H1 (cell line): ENCODE data around the gene NDC80. TPM values are rescaled to one million over a fixed set of nuclear protein-coding genes. Genes with fewer than 3 reads are reported as not detected.
"Not testable (repeated sequence)": the region's sequence is repeated elsewhere in the genome, so short reads cannot be mapped to it uniquely, and the experiment has no call there.

Experiments
- CTCF ChIA-PET: fragments of 300-600 bp; sonication (Branson Sonifier 250); formaldehyde crosslinking; loops from one replicate; lab custom pipeline; 2021; ENCODE audit not compliant: partially characterized antibody; lab: Charles Lee
- POLR2A ChIA-PET: fragments of 300-600 bp; sonication (Branson Sonifier 250); formaldehyde crosslinking; loops from one replicate; lab custom pipeline; 2021; ENCODE audit warnings: inconsistent platforms; ENCODE audit not compliant: partially characterized antibody; lab: Charles Lee
- DNase-seq, 2 experiments: peaks; one replicate each; pipeline versions ENCODE4 v3.0.0 to v3.0.0-alpha.2; 2010 to 2022; ENCODE audit warnings: low spot score in 2 of 2, low read depth in 1 of 2, mixed read lengths in 1 of 2
- FAIRE-seq: peaks from 2 replicates; lab custom pipeline; 2011; peaks lifted over from hg19 to GRCh38; lab: Jason Lieb, UNC
- H2AFZ ChIP-seq: 2 replicates; pipeline ENCODE4 v1.8.1; 2012; ENCODE audit warnings: low read length, inconsistent platforms
- H2AK5ac ChIP-seq: 2 replicates; pipeline ENCODE4 v1.6.1; 2013; ENCODE audit warnings: low read depth, low read length
- H2BK120ac ChIP-seq: replicated peaks from 2 replicates; pipeline ENCODE3; 2013; ENCODE audit warnings: low read depth, low read length, inconsistent platforms
- H2BK12ac ChIP-seq: 2 replicates; pipeline ENCODE4 v1.6.1; 2013; ENCODE audit warnings: low read depth, low read length
- H2BK15ac ChIP-seq: 2 replicates; pipeline ENCODE4 v1.6.1; 2013; ENCODE audit warnings: low read length
- H2BK20ac ChIP-seq: 2 replicates; pipeline ENCODE4 v1.6.1; 2013; ENCODE audit warnings: low read length
- H2BK5ac ChIP-seq: 2 replicates; pipeline ENCODE4 v1.6.1; 2013; ENCODE audit warnings: low read depth, low read length
- H3K14ac ChIP-seq: 2 replicates; pipeline ENCODE4 v1.6.1; 2013; ENCODE audit warnings: inconsistent platforms; ENCODE audit not compliant: insufficient read length
- H3K18ac ChIP-seq: 2 replicates; pipeline ENCODE4 v1.6.1; 2013; ENCODE audit warnings: low read length; ENCODE audit errors: extremely low read depth
- H3K23ac ChIP-seq: 2 replicates; pipeline ENCODE4 v1.6.1; 2013; ENCODE audit warnings: inconsistent platforms; ENCODE audit not compliant: insufficient read length
- H3K23me2 ChIP-seq: 2 replicates; pipeline ENCODE4 v1.6.1; 2013; ENCODE audit warnings: low read depth, low read length
- H3K27ac ChIP-seq: 2 replicates; pipeline ENCODE4 v1.6.1; 2011; ENCODE audit warnings: low read depth, low read length, inconsistent platforms
- H3K27me3 ChIP-seq, 4 experiments: replicated peaks in 1 of 4; 1 replicate in 1 of 4; 2 replicates in 3 of 4; pipeline versions ENCODE4 v1.6.1 to v1.8.1; 2011 to 2013; ENCODE audit warnings: low read length in 3 of 4, mild to moderate bottlenecking in 3 of 4, inconsistent platforms in 2 of 4, mixed read lengths in 2 of 4, moderate library complexity in 1 of 4; ENCODE audit not compliant: control insufficient read depth in 3 of 4, insufficient read depth in 3 of 4; ENCODE audit errors: extremely low read depth in 1 of 4
- H3K36me3 ChIP-seq, 4 experiments: 2 replicates each; pipeline versions ENCODE4 v1.6.1 to v1.8.1; 2011 to 2013; ENCODE audit warnings: mild to moderate bottlenecking in 4 of 4, low read length in 3 of 4, moderate library complexity in 2 of 4, control low read depth in 1 of 4, inconsistent platforms in 1 of 4; ENCODE audit not compliant: insufficient read depth in 4 of 4, control insufficient read depth in 2 of 4
- H3K4ac ChIP-seq: replicated peaks from 2 replicates; pipeline ENCODE3; 2013; ENCODE audit warnings: low read length, low read depth, mixed read lengths, inconsistent platforms; ENCODE audit not compliant: insufficient read length
- H3K4me1 ChIP-seq, 4 experiments: replicated peaks in 1 of 4; 1 replicate in 1 of 4; 2 replicates in 3 of 4; pipeline versions ENCODE4 v1.6.1 to v1.8.1; 2011 to 2013; ENCODE audit warnings: low read length in 3 of 4, inconsistent platforms in 2 of 4, mixed read lengths in 1 of 4; ENCODE audit not compliant: insufficient read depth in 4 of 4, control insufficient read depth in 3 of 4
- H3K4me2 ChIP-seq, 2 experiments: 2 replicates each; pipeline versions ENCODE4 v1.6.1 to v1.8.1; 2011 to 2013; ENCODE audit warnings: low read depth in 2 of 2, low read length in 2 of 2, control low read depth in 1 of 2, inconsistent platforms in 1 of 2, mild to moderate bottlenecking in 1 of 2; ENCODE audit not compliant: insufficient read depth in 1 of 2
- H3K4me3 ChIP-seq, 4 experiments: fragments of 200-600, 300-600 bp in 1 of 4; sonication (generic), shearing (Covaris generic), sonication (Bioruptor Twin) in 1 of 4; 2 replicates each; pipeline versions ENCODE4 v1.5.1 to v1.8.1; 2011 to 2016; ENCODE audit warnings: low read length in 4 of 4, low read depth in 3 of 4, control low read depth in 2 of 4, inconsistent platforms in 2 of 4, mild to moderate bottlenecking in 2 of 4, mixed read lengths in 1 of 4, moderate library complexity in 1 of 4; ENCODE audit not compliant: insufficient read depth in 2 of 4; ENCODE audit errors: extremely low read depth in 1 of 4
- H3K56ac ChIP-seq: replicated peaks from 2 replicates; pipeline ENCODE3; 2013; ENCODE audit warnings: low read depth, mild to moderate bottlenecking, mixed read lengths, low read length, inconsistent platforms; ENCODE audit not compliant: insufficient read length
- H3K79me1 ChIP-seq: 2 replicates; pipeline ENCODE4 v1.6.1; 2013; ENCODE audit warnings: low read depth, low read length, control low read depth
- H3K79me2 ChIP-seq, 2 experiments: 2 replicates each; pipeline versions ENCODE4 v1.6.1 to v1.8.1; 2012 to 2013; ENCODE audit warnings: low read length in 2 of 2, mild to moderate bottlenecking in 2 of 2, inconsistent platforms in 1 of 2; ENCODE audit not compliant: insufficient read depth in 2 of 2, control insufficient read depth in 1 of 2
- H3K9ac ChIP-seq, 4 experiments: replicated peaks in 1 of 4; 1 replicate in 1 of 4; 2 replicates in 3 of 4; pipeline versions ENCODE4 v1.6.1 to v1.8.1; 2011 to 2013; ENCODE audit warnings: low read depth in 3 of 4, low read length in 3 of 4, control low read depth in 2 of 4, mild to moderate bottlenecking in 2 of 4, moderate library complexity in 2 of 4, inconsistent platforms in 1 of 4; ENCODE audit errors: extremely low read depth in 1 of 4
- H3K9me3 ChIP-seq, 2 experiments: 2 replicates each; pipeline versions ENCODE4 v1.6.1 to v1.8.1; 2012 to 2013; ENCODE audit warnings: mild to moderate bottlenecking in 2 of 2, moderate library complexity in 2 of 2, control low read depth in 1 of 2, inconsistent platforms in 1 of 2, low read depth in 1 of 2, low read length in 1 of 2, mixed read lengths in 1 of 2; ENCODE audit not compliant: insufficient read depth in 2 of 2
- H4K20me1 ChIP-seq, 2 experiments: replicated peaks in 1 of 2; 2 replicates each; pipeline versions ENCODE3 to v1.8.1; 2011 to 2013; ENCODE audit warnings: inconsistent platforms in 2 of 2, low read length in 2 of 2, mild to moderate bottlenecking in 1 of 2; ENCODE audit not compliant: insufficient read depth in 2 of 2, control insufficient read depth in 1 of 2
- H4K5ac ChIP-seq: 2 replicates; pipeline ENCODE4 v1.6.1; 2013; ENCODE audit warnings: low read length, low read depth, mixed read lengths, inconsistent platforms; ENCODE audit not compliant: insufficient read length
- H4K8ac ChIP-seq: 2 replicates; pipeline ENCODE4 v1.8.0; 2013; ENCODE audit warnings: mild to moderate bottlenecking, moderate library complexity, low read length, inconsistent platforms; ENCODE audit not compliant: insufficient read depth; ENCODE audit errors: extremely low read depth
- H4K91ac ChIP-seq: replicated peaks from 2 replicates; pipeline ENCODE3; 2013; ENCODE audit warnings: low read length, mixed read lengths, inconsistent platforms; ENCODE audit not compliant: insufficient read length
- CTCF ChIP-seq, 3 experiments: IDR thresholded peaks; 1 replicate in 2 of 3; 2 replicates in 1 of 3; pipeline versions ENCODE4 v1.5.1 to v1.6.1; 2011; ENCODE audit warnings: low read length in 3 of 3, mild to moderate bottlenecking in 3 of 3, inconsistent platforms in 2 of 3, low read depth in 1 of 3, moderate library complexity in 1 of 3; ENCODE audit not compliant: insufficient read depth in 1 of 3; ENCODE audit errors: control extremely low read depth in 1 of 3
- RAD21 ChIP-seq, 2 experiments: IDR thresholded peaks in 1 of 2; conservative IDR thresholded peaks in 1 of 2; 2 replicates each; pipeline ENCODE4 v1.6.1; 2011; ENCODE audit warnings: low read depth in 2 of 2, low read length in 2 of 2, improper control_type of control experiment in 1 of 2, inconsistent platforms in 1 of 2, mild to moderate bottlenecking in 1 of 2, moderate library complexity in 1 of 2
- WGBS, 2 experiments: shearing (Covaris generic) in 1 of 2; methylation state at CpG; one replicate each; pipeline versions ENCODE4 v1.1.6 to v1.1.7; 2013 to 2015; ENCODE audit warnings: low lambda C conversion rate in 2 of 2, mixed read lengths in 2 of 2, inconsistent platforms in 1 of 2, low coverage in 1 of 2, missing lambda C conversion rate in 1 of 2; ENCODE audit not compliant: insufficient replicate concordance in 2 of 2, insufficient coverage in 1 of 2, insufficient read length in 1 of 2; ENCODE audit errors: extremely low coverage in 1 of 2, missing lambda C conversion rate in 1 of 2; 5-methylcytosine and 5-hydroxymethylcytosine counted together
- polyA plus RNA-seq, 7 experiments: library from polyadenylated mRNA; depleted of rRNA in 3 of 7; stranded (reverse) in 5 of 7; unstranded in 2 of 7; fragments of >200 nt in 5 of 7; fragments of 200-250 nt in 2 of 7; gene quantifications; 1 replicate in 5 of 7; 2 replicates in 1 of 7; 4 replicates in 1 of 7; pipeline versions ENCODE4 v1.2.1 to v1.2.3, GENCODE V29; 2011 to 2013; ENCODE audit warnings: missing spikeins in 2 of 7, mixed read lengths in 2 of 7
- total RNA-seq: library from RNA; stranded (reverse); fragmentation: NEBNext Ultra II Directional; extraction: Animal tissue kit (Norgen Biotek cat#: 25700); gene quantifications from 2 replicates; pipeline ENCODE4 v1.2.1, GENCODE V29; 2021

The NDC80 gene
- total and polyA plus RNA-seq, 2 of the 8 experiments (the other 6 are each of a cell fraction or from before 2014, with no cell fraction given) = 11.0 to 45.0 TPM

- TF ChIP-seq RAD21 (IDR thresholded peaks at IDR 0.05 in 1 of 2, conservative IDR thresholded peaks at IDR 0.05 in 1 of 2; ENCODE audit: low read depth in 2 of 2, low read length in 2 of 2) (peak in 1 of 2 experiments; percentile 75), CTCF (IDR thresholded peaks at IDR 0.05; ENCODE audit: control extremely low read depth in 1 of 3, insufficient read depth in 1 of 3, low read depth in 1 of 3, low read length in 3 of 3) (peak in 2 of 3 experiments; percentile 27 to 36; a peak in 2 of 4 replicates)
- H4K20me1 ChIP-seq, H4K91ac ChIP-seq, H2BK15ac ChIP-seq, FAIRE-seq, H3K23me2 ChIP-seq, H2BK20ac ChIP-seq, H2BK5ac ChIP-seq, H2BK120ac ChIP-seq, H3K9ac ChIP-seq, H3K4me2 ChIP-seq, H3K4me3 ChIP-seq, DNase-seq, H3K18ac ChIP-seq, H3K4ac ChIP-seq, H3K79me2 ChIP-seq, H3K27me3 ChIP-seq, H3K79me1 ChIP-seq, H3K9me3 ChIP-seq, H2BK12ac ChIP-seq, H2AFZ ChIP-seq, H3K4me1 ChIP-seq, H3K23ac ChIP-seq, H3K27ac ChIP-seq, H3K56ac ChIP-seq, H3K14ac ChIP-seq, H2AK5ac ChIP-seq, H3K36me3 ChIP-seq, H4K5ac ChIP-seq, POLR2A ChIA-PET, H4K8ac ChIP-seq: not testable (repeated sequence)
- CTCF ChIA-PET = interaction anchor here (0.6 to 3.9 kb wide), 31 partner anchors 10 to 1698 kb away, joined by 3 to 53 read pairs (median 4); no protein-coding TSS in a partner anchor
- WGBS, 2 experiments = no CpG with 5 or more reads among the region's 3 CpGs
Observed at GRCh38 chr18:2541925-2542563, 29.3 kb upstream of the NDC80 start.
